Stimulated activated CD8-positive, alpha-beta memory T cell treated with anti-CD3 and anti-CD28 coated beads, Interleukin-7, amount 100 ng/mL, for 48 hours (primary cell): Measurements from ENCODE around the gene PSMA8.
"Not testable (repeated sequence)": the region's sequence is repeated elsewhere in the genome, so short reads cannot be mapped to it uniquely, and the experiment has no call there.

Experiments
- DNase-seq, 2 donors: peaks; one replicate each; pipeline ENCODE4 v3.0.0-alpha.2; 2020; ENCODE audit warnings: low read depth in 1 of 2; ENCODE audit errors: extremely low read depth in 1 of 2

PSMA8 gene

GRCh38 chr18:26228562-26229260, 95.0 kb downstream of the PSMA8 start:
- no peak for DNase-seq

- no peak for DNase-seq
These were observed 96.8 kb downstream of the PSMA8 start for GRCh38 chr18:26230497-26230896.

- no peak for DNase-seq
These were observed 99.5 kb downstream of the PSMA8 start for GRCh38 chr18:26233208-26233607.

- DNase-seq, result not testable (repeated sequence)
These were observed 103.7 kb downstream of the PSMA8 start for GRCh38 chr18:26237363-26237762.

- not testable (repeated sequence) for DNase-seq
These were observed 105.0 kb downstream of the PSMA8 start for GRCh38 chr18:26238718-26239117.

- not testable (repeated sequence) for DNase-seq
These were observed 108.7 kb downstream of the PSMA8 start for GRCh38 chr18:26242392-26242791.
